Fibroblast of skin of scalp (primary cell): Measurements from ENCODE around the gene SLC15A2.

Experiments
- DNase-seq: peaks from one replicate; pipeline ENCODE4 v3.0.0-alpha.2; 2013

Gene SLC15A2

GRCh38 chr3:121985846-121986245 is 91.6 kb downstream of the SLC15A2 start:
- DNase-seq = no peak

GRCh38 chr3:121988146-121988545 is 93.9 kb downstream of the SLC15A2 start:
- DNase-seq = no peak

GRCh38 chr3:121989943-121990342 is 95.7 kb downstream of the SLC15A2 start:
- DNase-seq = no peak

- DNase-seq = no peak
These were observed 98.7 kb downstream of the SLC15A2 start for GRCh38 chr3:121992601-121993560.
